Skeletal muscle tissue (tissue), 4 donors: ENCODE measurements around the gene CCL11. TPM values are rescaled to one million over a fixed set of nuclear protein-coding genes. Genes with fewer than 3 reads are reported as not detected.

Experiments
- H3K27ac ChIP-seq: one replicate; pipeline ENCODE4 v1.7.0; 2013; ENCODE audit warnings: mild to moderate bottlenecking, low read depth, low read length, inconsistent platforms
- H3K27me3 ChIP-seq, 3 donors: one replicate each; pipeline ENCODE4 v1.7.0; 2013; ENCODE audit warnings: low read length in 3 of 3; ENCODE audit not compliant: control insufficient read depth in 3 of 3, insufficient read depth in 3 of 3
- H3K36me3 ChIP-seq, 3 donors: one replicate each; pipeline ENCODE4 v1.7.0; 2013; ENCODE audit warnings: low read length in 3 of 3; ENCODE audit not compliant: control insufficient read depth in 3 of 3, insufficient read depth in 3 of 3
- H3K4me1 ChIP-seq, 3 donors: one replicate each; pipeline ENCODE4 v1.7.0; 2013; ENCODE audit warnings: low read length in 3 of 3, mild to moderate bottlenecking in 3 of 3; ENCODE audit not compliant: control insufficient read depth in 3 of 3, insufficient read depth in 3 of 3
- H3K4me3 ChIP-seq, 3 donors: one replicate each; pipeline ENCODE4 v1.7.0; 2013; ENCODE audit warnings: low read length in 3 of 3
- H3K9ac ChIP-seq, 3 donors: one replicate each; pipeline ENCODE4 v1.7.0; 2013; ENCODE audit warnings: low read length in 3 of 3, mild to moderate bottlenecking in 3 of 3, moderate library complexity in 2 of 3, low read depth in 1 of 3
- H3K9me3 ChIP-seq, 3 donors: one replicate each; pipeline ENCODE4 v1.7.0; 2013; ENCODE audit warnings: low read length in 3 of 3; ENCODE audit not compliant: control insufficient read depth in 3 of 3
- total RNA-seq: library from RNA; depleted of rRNA; stranded (reverse); fragments of >200 nt; gene quantifications from one replicate; pipeline ENCODE4 v1.2.3, GENCODE V29; 2014
- donor health status: Osteomylitis.

The CCL11 gene
- total RNA-seq, 1 donor from 2014 or later, result not detected

DNA sequence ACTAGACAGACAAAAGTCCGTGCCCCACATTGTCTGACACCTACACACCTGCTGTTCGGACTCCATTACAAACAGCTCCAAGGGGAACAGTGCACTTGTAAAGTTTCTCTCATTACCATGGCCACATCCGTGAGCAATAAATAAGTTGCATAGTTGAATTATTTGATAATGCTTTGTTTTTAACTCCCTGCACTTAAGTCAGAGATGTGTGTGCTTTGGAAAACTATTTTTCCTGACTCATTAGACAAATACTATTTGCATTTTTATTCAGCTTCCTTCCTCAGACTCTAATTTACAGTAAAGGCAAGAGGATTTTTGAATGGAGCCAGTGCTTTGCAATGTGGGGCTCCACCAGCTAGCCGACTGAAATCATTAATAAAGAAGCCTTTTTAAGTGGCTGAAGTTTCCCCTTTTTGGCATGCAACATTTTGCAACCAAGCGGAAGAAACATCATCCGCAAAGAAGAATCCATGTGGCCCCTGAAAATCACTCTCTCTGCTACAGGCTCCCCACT lies 37.0 kb upstream of the CCL11 start:
- no peak overlapping the region for H3K4me3 ChIP-seq
- H3K9ac ChIP-seq, result peak overlapping the region in 1 of 3 donors; percentile 4
- H3K27me3 ChIP-seq, result no peaks in the 10 kb centered on the region
- H3K9me3 ChIP-seq, result no peaks in the 10 kb centered on the region
- H3K4me1 ChIP-seq, result peaks cover 51 to 60% (median 56%) of the 10 kb centered on the region in 3 donors
- no peaks in the 10 kb centered on the region for H3K36me3 ChIP-seq
- peak overlapping the region; percentile 72 for H3K27ac ChIP-seq

DNA sequence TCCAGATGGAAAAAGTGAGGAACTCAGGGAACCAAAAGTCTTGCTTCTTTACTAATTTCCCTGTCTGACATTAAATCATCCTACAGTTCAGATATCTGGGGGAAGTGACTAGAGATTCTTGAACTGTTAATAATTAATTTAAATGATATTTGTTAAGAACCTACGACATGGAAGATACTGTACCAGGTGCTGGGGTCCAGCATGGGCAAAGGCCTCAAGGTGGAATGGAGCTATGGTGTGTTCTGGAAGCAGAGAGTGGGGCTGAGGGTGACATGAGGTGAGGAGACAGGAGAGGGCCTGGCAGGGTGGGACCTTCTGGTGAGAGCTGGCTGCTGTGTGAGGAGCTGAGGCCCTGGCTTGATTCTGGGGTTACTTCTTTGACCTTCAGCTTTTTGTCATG lies 36.5 kb upstream of the CCL11 start:
- no peaks in the 10 kb centered on the region for H3K27me3 ChIP-seq
- H3K4me1 ChIP-seq, result peaks cover 56 to 63% (median 59%) of the 10 kb centered on the region in 3 donors
- peak overlapping the region; percentile 72 for H3K27ac ChIP-seq
- H3K9me3 ChIP-seq, result no peaks in the 10 kb centered on the region
- no peaks in the 10 kb centered on the region for H3K36me3 ChIP-seq
- no peak overlapping the region for H3K4me3 ChIP-seq
- peak overlapping the region in 1 of 3 donors; percentile 4 for H3K9ac ChIP-seq

DNA sequence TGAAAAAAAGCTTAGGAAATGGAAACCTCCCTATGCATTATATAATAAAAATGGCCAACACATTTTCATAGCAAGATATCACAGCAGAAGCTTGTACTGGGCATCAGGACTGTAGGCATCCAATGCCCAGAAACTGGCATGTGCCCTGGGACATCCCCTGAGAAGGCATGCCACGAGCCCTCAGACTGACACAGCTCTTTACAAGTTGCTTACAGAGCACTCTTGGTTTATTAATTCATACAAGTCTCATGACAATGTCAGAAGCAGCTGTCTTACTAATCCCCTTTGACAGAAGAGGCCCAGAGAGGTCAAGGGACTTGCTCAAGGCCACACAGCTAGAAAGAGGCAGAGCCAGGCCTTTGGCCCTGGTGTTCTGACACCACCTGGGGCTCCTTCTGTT lies 36.1 kb upstream of the CCL11 start:
- no peaks in the 10 kb centered on the region for H3K9me3 ChIP-seq
- no peak overlapping the region for H3K9ac ChIP-seq
- H3K27ac ChIP-seq, result peak overlapping the region; percentile 72
- H3K27me3 ChIP-seq, result peaks cover 0 to 3% (median 0%) of the 10 kb centered on the region in 3 donors
- no peak overlapping the region for H3K4me3 ChIP-seq
- H3K36me3 ChIP-seq, result no peaks in the 10 kb centered on the region
- peaks cover 60 to 67% (median 64%) of the 10 kb centered on the region in 3 donors for H3K4me1 ChIP-seq

DNA sequence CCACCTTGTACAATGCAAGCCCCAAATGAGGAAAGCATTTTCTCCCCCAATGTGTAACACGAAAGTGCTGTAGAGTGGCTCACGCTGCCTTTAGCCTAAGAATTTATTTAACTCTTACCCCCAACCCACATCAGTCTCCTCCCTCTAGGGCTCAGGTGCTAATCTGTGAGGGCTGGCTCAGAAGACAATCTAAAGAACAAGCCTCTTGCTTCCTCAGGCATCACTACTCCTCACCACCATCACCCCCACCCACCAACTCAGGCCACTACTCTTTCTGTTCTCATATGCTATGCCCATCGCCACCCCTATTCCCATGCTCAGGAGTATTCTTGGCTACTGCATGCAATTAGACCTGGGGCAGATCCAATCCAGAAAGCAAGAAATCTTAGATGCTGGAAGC lies 34.4 kb upstream of the CCL11 start:
- Histone ChIP-seq H3K4me3 (no peak overlapping the region), H3K9me3 (no peaks in the 10 kb centered on the region), H3K27ac (no peak overlapping the region), H3K9ac (no peak overlapping the region), H3K36me3 (no peaks in the 10 kb centered on the region), H3K27me3 (peaks cover 3 to 7% (median 7%) of the 10 kb centered on the region in 3 donors), H3K4me1 (peaks cover 66 to 81% (median 77%) of the 10 kb centered on the region in 3 donors)

DNA sequence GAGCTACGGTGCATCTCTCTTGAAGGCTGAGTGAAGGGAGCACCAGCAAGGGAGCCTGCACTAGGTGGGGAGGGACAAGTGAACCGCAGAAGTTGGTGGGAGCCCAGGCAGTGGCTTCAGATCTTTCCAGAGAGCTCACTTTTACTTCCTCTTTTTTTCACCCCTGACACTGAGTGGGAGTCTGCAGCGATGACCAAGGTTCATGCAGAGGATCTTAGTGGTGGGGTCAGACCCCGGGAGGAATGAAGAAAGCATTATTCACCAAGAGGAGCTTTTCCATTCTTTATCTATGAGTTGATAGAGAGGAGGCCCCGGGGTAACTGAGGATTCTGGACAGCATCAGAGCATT lies 33.5 kb upstream of the CCL11 start:
- peak overlapping the region; percentile 81 for H3K27ac ChIP-seq
- no peaks in the 10 kb centered on the region for H3K36me3 ChIP-seq
- H3K9ac ChIP-seq, result no peak overlapping the region
- peaks cover 3 to 11% (median 7%) of the 10 kb centered on the region in 3 donors for H3K27me3 ChIP-seq
- peaks cover 66 to 84% (median 77%) of the 10 kb centered on the region in 3 donors for H3K4me1 ChIP-seq
- H3K9me3 ChIP-seq, result no peaks in the 10 kb centered on the region
- H3K4me3 ChIP-seq, result no peak overlapping the region

DNA sequence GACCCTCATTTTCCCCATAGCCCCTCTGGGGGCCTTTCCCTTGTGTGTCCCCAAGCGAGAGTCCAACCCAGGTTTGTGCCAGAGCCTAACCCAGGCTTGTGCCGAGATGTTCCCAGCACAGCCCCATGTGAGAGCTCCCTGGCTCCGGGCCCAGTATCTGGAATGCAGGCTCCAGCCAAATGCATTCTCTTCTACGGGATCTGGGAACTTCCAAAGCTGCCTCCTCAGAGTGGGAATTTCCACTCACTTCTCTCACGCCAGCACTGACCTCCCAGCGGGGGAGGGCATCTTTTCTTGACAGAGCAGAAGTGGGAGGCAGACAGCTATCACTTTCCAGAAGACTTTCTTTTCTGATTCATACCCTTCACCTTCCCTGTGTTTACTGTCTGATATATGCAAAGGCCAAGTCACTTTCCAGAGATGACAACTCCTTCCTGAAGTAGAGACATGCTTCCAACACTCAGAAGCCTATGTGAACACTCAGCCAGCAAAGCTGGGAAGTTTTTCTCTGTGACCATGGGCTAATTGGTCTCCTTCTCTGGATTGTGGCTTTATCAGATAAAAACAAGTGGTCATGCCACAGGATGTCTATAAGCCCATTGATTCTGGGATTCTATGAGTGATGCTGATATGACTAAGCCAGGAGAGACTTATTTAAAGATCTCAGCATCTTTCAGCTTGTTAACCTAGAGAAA lies 33.0 kb upstream of the CCL11 start:
- peak overlapping the region; percentile 81 for H3K27ac ChIP-seq
- peak overlapping the region in 1 of 3 donors; percentile 48 for H3K4me3 ChIP-seq
- H3K9me3 ChIP-seq, result no peaks in the 10 kb centered on the region
- H3K9ac ChIP-seq, result peak overlapping the region in 1 of 3 donors; percentile 2
- no peaks in the 10 kb centered on the region for H3K36me3 ChIP-seq
- H3K27me3 ChIP-seq, result peaks cover 3 to 11% (median 7%) of the 10 kb centered on the region in 3 donors
- peaks cover 65 to 82% (median 75%) of the 10 kb centered on the region in 3 donors for H3K4me1 ChIP-seq

DNA sequence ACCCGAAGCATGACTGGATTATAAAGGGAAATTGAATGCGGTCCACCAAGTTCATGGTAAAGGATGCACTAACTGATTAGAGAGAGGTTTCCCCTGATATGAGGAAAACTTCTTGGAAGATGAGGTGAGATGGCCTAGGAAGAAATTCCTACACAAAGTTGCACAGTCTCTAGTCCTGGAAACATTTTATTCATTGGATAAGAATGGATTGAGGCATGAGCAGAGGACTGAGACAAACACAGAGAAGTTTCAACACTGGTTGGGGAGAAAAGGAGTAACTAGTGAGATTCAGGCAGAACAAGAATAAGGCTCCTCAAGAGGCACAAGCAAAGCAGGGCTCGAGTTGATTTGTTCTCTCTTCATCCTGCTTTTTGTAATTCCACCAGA lies 32.4 kb upstream of the CCL11 start:
- Histone ChIP-seq H3K9ac (peak overlapping the region in 1 of 3 donors; percentile 2), H3K27ac (peak overlapping the region; percentile 81), H3K4me3 (peak overlapping the region in 1 of 3 donors; percentile 48), H3K27me3 (peaks cover 3 to 11% (median 7%) of the 10 kb centered on the region in 3 donors), H3K9me3 (no peaks in the 10 kb centered on the region), H3K4me1 (peaks cover 60 to 77% (median 70%) of the 10 kb centered on the region in 3 donors), H3K36me3 (no peaks in the 10 kb centered on the region)

DNA sequence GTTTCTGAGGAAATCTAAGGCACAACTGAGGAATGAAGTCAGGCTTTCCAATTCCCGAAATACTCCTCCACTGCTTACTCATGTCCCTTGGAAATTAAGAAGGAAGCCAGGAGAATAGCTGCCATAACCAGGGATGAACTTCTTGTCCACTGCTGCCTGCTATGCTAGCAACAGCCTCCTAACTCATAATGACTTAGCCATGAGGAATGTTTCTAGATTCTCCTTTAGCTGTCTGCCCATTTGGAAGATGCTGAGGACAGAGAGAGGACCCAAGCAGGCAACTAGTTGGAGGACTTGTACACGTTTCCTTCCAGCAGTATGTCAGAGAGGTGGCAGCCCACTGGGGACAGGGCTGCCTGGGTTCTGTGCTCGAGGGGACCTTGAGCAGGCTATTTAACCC lies 31.4 kb upstream of the CCL11 start:
- Histone ChIP-seq H3K9me3 (no peaks in the 10 kb centered on the region), H3K4me1 (peaks cover 50 to 69% (median 61%) of the 10 kb centered on the region in 3 donors), H3K4me3 (peak overlapping the region in 2 of 3 donors; percentile 65 to 78), H3K36me3 (no peaks in the 10 kb centered on the region), H3K9ac (peak overlapping the region in 1 of 3 donors; percentile 33), H3K27ac (peak overlapping the region; percentile 81), H3K27me3 (peaks cover 3 to 11% (median 7%) of the 10 kb centered on the region in 3 donors)

DNA sequence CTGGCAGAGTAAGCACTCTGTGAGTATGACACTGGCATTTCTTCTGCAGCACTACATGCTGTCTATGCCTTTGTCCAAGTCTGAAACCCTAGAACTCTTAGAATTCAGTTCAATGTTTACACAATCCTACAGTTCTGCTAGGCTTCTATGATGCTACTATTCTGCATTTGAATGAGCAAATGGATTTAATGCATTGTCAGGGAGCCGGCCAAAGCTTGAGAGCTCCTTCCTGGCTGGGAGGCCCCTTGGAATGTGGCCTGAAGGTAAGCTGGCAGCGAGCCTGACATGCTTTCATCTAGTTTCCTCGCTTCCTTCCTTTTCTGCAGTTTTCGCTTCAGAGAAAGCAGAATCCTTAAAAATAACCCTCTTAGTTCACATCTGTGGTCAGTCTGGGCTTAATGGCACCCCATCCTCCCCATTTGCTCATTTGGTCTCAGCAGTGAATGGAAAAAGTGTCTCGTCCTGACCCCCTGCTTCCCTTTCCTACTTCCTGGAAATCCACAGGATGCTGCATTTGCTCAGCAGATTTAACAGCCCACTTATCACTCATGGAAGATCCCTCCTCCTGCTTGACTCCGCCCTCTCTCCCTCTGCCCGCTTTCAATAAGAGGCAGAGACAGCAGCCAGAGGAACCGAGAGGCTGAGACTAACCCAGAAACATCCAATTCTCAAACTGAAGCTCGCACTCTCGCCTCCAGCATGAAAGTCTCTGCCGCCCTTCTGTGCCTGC lies 30.7 kb upstream of the CCL11 start, which contains the start of gene CCL2:
Gene CCL2, plus strand, starts transcription at position 635 of the 730 bp plus-strand sequence. Its CDS starts 65 bp downstream, at position 700.
- H3K36me3 ChIP-seq, result no peaks in the 10 kb centered on the region
- H3K9me3 ChIP-seq, result no peaks in the 10 kb centered on the region
- H3K4me3 ChIP-seq, result peak within 1 kb of the TSS; percentile 39 to 78 (median 65)
- peak within 1 kb of the TSS; percentile 81 for H3K27ac ChIP-seq
- peaks cover 45 to 62% (median 55%) of the 10 kb centered on the region in 3 donors for H3K4me1 ChIP-seq
- peaks cover 3 to 11% (median 7%) of the 10 kb centered on the region in 3 donors for H3K27me3 ChIP-seq
- peak within 1 kb of the TSS; percentile 5 to 73 (median 57) for H3K9ac ChIP-seq
